ENCODE data around the gene VENTX. TPM values are rescaled to one million over a fixed set of nuclear protein-coding genes. Genes with fewer than 3 reads are reported as not detected.
A peak's percentile ranks its signal among the peaks of the same experiment; 100 is the strongest.

VENTX gene
- total RNA-seq, 1 experiment from 2014 or later, result not detected

GRCh38 chr10:133226251-133226808, 11.3 kb upstream of the VENTX start:
- TF ChIP-seq EZH2 (IDR thresholded peaks at IDR 0.05; ENCODE audit: low read length, unreplicated experiment), result no peak
- TF ChIP-seq, protein P1, sequence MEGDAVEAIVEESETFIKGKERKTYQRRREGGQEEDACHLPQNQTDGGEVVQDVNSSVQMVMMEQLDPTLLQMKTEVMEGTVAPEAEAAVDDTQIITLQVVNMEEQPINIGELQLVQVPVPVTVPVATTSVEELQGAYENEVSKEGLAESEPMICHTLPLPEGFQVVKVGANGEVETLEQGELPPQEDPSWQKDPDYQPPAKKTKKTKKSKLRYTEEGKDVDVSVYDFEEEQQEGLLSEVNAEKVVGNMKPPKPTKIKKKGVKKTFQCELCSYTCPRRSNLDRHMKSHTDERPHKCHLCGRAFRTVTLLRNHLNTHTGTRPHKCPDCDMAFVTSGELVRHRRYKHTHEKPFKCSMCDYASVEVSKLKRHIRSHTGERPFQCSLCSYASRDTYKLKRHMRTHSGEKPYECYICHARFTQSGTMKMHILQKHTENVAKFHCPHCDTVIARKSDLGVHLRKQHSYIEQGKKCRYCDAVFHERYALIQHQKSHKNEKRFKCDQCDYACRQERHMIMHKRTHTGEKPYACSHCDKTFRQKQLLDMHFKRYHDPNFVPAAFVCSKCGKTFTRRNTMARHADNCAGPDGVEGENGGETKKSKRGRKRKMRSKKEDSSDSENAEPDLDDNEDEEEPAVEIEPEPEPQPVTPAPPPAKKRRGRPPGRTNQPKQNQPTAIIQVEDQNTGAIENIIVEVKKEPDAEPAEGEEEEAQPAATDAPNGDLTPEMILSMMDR (conservative IDR thresholded peaks at IDR 0.05; ENCODE audit: low read depth, low read length), result peak; percentile 47
- Histone ChIP-seq H3K79me2 (ENCODE audit: low read length) (no peaks in the 10 kb centered on the region), H3K4me1 (ENCODE audit: insufficient read depth, low read length) (no peaks in the 10 kb centered on the region), H3K9ac (ENCODE audit: low read length) (no peak overlapping the region), H3K36me3 (ENCODE audit: low read depth, low read length) (no peaks in the 10 kb centered on the region), H3K9me3 (ENCODE audit: low read length) (no peaks in the 10 kb centered on the region), H3F3A (ENCODE audit: low read length, unreplicated experiment) (no peaks in the 10 kb centered on the region), H3K27me3 (ENCODE audit: low read length) (0 out of 2 replicates have a peak, but pooled peaks cover 14% of the 10 kb centered on the region), H3K27ac (ENCODE audit: low read length) (no peak overlapping the region), H3K4me2 (ENCODE audit: low read length) (peak overlapping the region; percentile 57), H3K9me2 (replicated peaks; ENCODE audit: low read length) (no peaks in the 10 kb centered on the region), H3K4me3 (ENCODE audit: low read length) (no peak overlapping the region), H4K20me1 (ENCODE audit: low read length) (no peaks in the 10 kb centered on the region), H2AFZ (ENCODE audit: low read length) (0 out of 2 replicates have a peak overlapping the region, but pooled peaks have one; percentile 26)
- ChIA-PET CTCF (no interaction called here), POLR2A (ENCODE audit: unreplicated experiment) (no interaction called here)
- ATAC-seq (peak; percentile 90), DNase-seq (peak; percentile 50)
- intact Hi-C loops (cut with micrococcal nuclease), result loop anchor here (5.0 kb wide), 1 partner anchor 84 kb away; no protein-coding TSS in a partner anchor
- BruUV-seq (replicated peaks), result no TSS peak

DNA sequence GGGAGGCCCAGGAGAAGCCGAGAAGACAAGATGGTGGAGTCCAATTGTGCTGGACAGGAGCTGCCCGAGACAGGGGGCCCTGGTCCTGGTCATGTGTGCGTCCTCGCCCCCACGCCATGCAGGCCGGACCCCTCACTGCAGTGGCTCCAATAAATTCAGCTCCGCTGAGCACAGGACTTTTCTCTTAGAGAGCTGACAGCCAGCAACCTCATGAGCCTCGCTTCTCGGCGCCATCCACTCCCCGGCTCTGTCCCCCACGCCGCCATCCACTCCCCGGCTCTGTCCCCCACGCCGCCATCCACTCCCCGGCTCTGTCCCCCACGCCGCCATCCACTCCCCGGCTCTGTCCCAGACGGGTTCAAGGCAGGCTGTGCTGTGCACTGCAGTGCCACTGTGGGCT, 10.4 kb upstream of the VENTX start:
- BruUV-seq (replicated peaks), result no TSS peak
- H3K4me3 ChIP-seq (ENCODE audit: low read length), result no peak overlapping the region
- no peaks in the 10 kb centered on the region for H3F3A ChIP-seq (ENCODE audit: low read length, unreplicated experiment)
- no peak overlapping the region for H2AFZ ChIP-seq (ENCODE audit: low read length)
- DNase-seq (no peak), ATAC-seq (no peak)
- H3K27me3 ChIP-seq (ENCODE audit: low read length), result 0 out of 2 replicates have a peak, but pooled peaks cover 14% of the 10 kb centered on the region
- H3K4me2 ChIP-seq (ENCODE audit: low read length), result peak overlapping the region; percentile 57; the same call in 1 of the 2 replicates
- H3K9me2 ChIP-seq (replicated peaks; ENCODE audit: low read length), result no peaks in the 10 kb centered on the region
- no peaks in the 10 kb centered on the region for H3K9me3 ChIP-seq (ENCODE audit: low read length)
- intact Hi-C loops (cut with micrococcal nuclease), result loop anchor here (5.0 kb wide), 1 partner anchor 85 kb away; no protein-coding TSS in a partner anchor
- CTCF ChIA-PET, result interaction anchor here (0.6 kb wide), 1 partner anchor 32 kb away, joined by 3 read pairs; no protein-coding TSS in a partner anchor
- H4K20me1 ChIP-seq (ENCODE audit: low read length), result no peaks in the 10 kb centered on the region
- no peaks in the 10 kb centered on the region for H3K79me2 ChIP-seq (ENCODE audit: low read length)
- no peaks in the 10 kb centered on the region for H3K36me3 ChIP-seq (ENCODE audit: low read depth, low read length)
- POLR2A ChIA-PET (ENCODE audit: unreplicated experiment), result no interaction called here
- H3K4me1 ChIP-seq (ENCODE audit: insufficient read depth, low read length), result no peaks in the 10 kb centered on the region
- no peak overlapping the region for H3K27ac ChIP-seq (ENCODE audit: low read length)
- TF ChIP-seq, protein P1 (conservative IDR thresholded peaks at IDR 0.05; ENCODE audit: low read depth, low read length), result no peak
- TF ChIP-seq EZH2phosphoT487 (IDR thresholded peaks at IDR 0.05; ENCODE audit: borderline replicate concordance, low read length) (no peak), EZH2 (IDR thresholded peaks at IDR 0.05; ENCODE audit: low read length, unreplicated experiment) (no peak)
- no peak overlapping the region for H3K9ac ChIP-seq (ENCODE audit: low read length)

Measured in PC-3 (cell line).